GM18861 (cell line): ENCODE measurements around the gene ITGBL1.

Experiments used
- ATAC-seq: cut with Tn5 transposase; IDR thresholded peaks from one replicate; pipeline ENCODE4 v1.9.1; 2021; ENCODE audit not compliant: unreplicated experiment

ITGBL1 gene

GRCh38 chr13:101451641-101452040, 834 bp upstream of the ITGBL1 start:
- no peak for ATAC-seq

GRCh38 chr13:101453784-101454201, 1.3 kb downstream of the ITGBL1 start:
- peak; percentile 12 for ATAC-seq

GRCh38 chr13:101454767-101455166, 2.3 kb downstream of the ITGBL1 start:
- no peak for ATAC-seq

GRCh38 chr13:101455863-101456262, 3.4 kb downstream of the ITGBL1 start:
- ATAC-seq = no peak

GRCh38 chr13:101457176-101457575, 4.7 kb downstream of the ITGBL1 start:
- ATAC-seq = no peak

GRCh38 chr13:101465877-101466276, 13.4 kb downstream of the ITGBL1 start:
- ATAC-seq = no peak

GRCh38 chr13:101467415-101467814, 14.9 kb downstream of the ITGBL1 start:
- no peak for ATAC-seq

GRCh38 chr13:101473458-101473857, 21.0 kb downstream of the ITGBL1 start:
- ATAC-seq = no peak

GRCh38 chr13:101474419-101474957, 22.0 kb downstream of the ITGBL1 start:
- ATAC-seq = no peak

- ATAC-seq = no peak
Observed at GRCh38 chr13:101475536-101475935, 23.1 kb downstream of the ITGBL1 start.

GRCh38 chr13:101481421-101481820, 28.9 kb downstream of the ITGBL1 start:
- ATAC-seq = no peak

GRCh38 chr13:101486708-101487437, 34.4 kb downstream of the ITGBL1 start:
- no peak for ATAC-seq

- no peak for ATAC-seq
Observed at GRCh38 chr13:101487438-101487830, 35.0 kb downstream of the ITGBL1 start.

GRCh38 chr13:101488734-101489133, 36.3 kb downstream of the ITGBL1 start:
- no peak for ATAC-seq

- no peak for ATAC-seq
Observed at GRCh38 chr13:101489643-101490405, 37.3 kb downstream of the ITGBL1 start.

GRCh38 chr13:101490406-101491015, 38.0 kb downstream of the ITGBL1 start:
- no peak for ATAC-seq

GRCh38 chr13:101492251-101492910, 39.9 kb downstream of the ITGBL1 start:
- ATAC-seq = no peak

GRCh38 chr13:101493541-101493940, 41.1 kb downstream of the ITGBL1 start:
- ATAC-seq = no peak

GRCh38 chr13:101499406-101499805, 46.9 kb downstream of the ITGBL1 start:
- no peak for ATAC-seq

GRCh38 chr13:101502618-101503017, 50.1 kb downstream of the ITGBL1 start:
- no peak for ATAC-seq

GRCh38 chr13:101511161-101511560, 58.7 kb downstream of the ITGBL1 start:
- ATAC-seq = no peak
